ENCODE measurements around the gene OGDH.

OGDH gene

GRCh38 chr7:44681645-44682044 is 75.2 kb downstream of the OGDH start:
- H3K4me3 ChIP-seq (ENCODE audit: low read depth, low read length), result no peak overlapping the region
- no peak for DNase-seq (ENCODE audit: low read depth)
- TF ChIP-seq MAX (IDR thresholded peaks at IDR 0.05; ENCODE audit: low read depth, low read length), result no peak
- no peak for TF ChIP-seq POLR2A (IDR thresholded peaks at IDR 0.05; ENCODE audit: extremely low read depth, insufficient read length)
- TF ChIP-seq MYC (IDR thresholded peaks at IDR 0.05; ENCODE audit: low read depth, low read length), result no peak
- TF ChIP-seq CTCF (IDR thresholded peaks at IDR 0.05; ENCODE audit: low read depth, low read length), result no peak

- no peak overlapping the region for H3K4me3 ChIP-seq (ENCODE audit: low read depth, low read length)
- no peak for DNase-seq (ENCODE audit: low read depth)
- TF ChIP-seq MAX (IDR thresholded peaks at IDR 0.05; ENCODE audit: low read depth, low read length), result no peak
- TF ChIP-seq CTCF (IDR thresholded peaks at IDR 0.05; ENCODE audit: low read depth, low read length), result no peak
- TF ChIP-seq POLR2A (IDR thresholded peaks at IDR 0.05; ENCODE audit: extremely low read depth, insufficient read length), result no peak
- no peak for TF ChIP-seq MYC (IDR thresholded peaks at IDR 0.05; ENCODE audit: low read depth, low read length)
These were observed 79.3 kb downstream of the OGDH start for GRCh38 chr7:44685723-44686122.

- DNase-seq (ENCODE audit: low read depth), result no peak
- no peak for TF ChIP-seq MYC (IDR thresholded peaks at IDR 0.05; ENCODE audit: low read depth, low read length)
- no peak for TF ChIP-seq MAX (IDR thresholded peaks at IDR 0.05; ENCODE audit: low read depth, low read length)
- TF ChIP-seq CTCF (IDR thresholded peaks at IDR 0.05; ENCODE audit: low read depth, low read length), result no peak
- TF ChIP-seq POLR2A (IDR thresholded peaks at IDR 0.05; ENCODE audit: extremely low read depth, insufficient read length), result no peak
- no peak overlapping the region for H3K4me3 ChIP-seq (ENCODE audit: low read depth, low read length)
These were observed 83.0 kb downstream of the OGDH start for GRCh38 chr7:44689427-44689826.

- TF ChIP-seq MAX (IDR thresholded peaks at IDR 0.05; ENCODE audit: low read depth, low read length) (no peak), POLR2A (IDR thresholded peaks at IDR 0.05; ENCODE audit: extremely low read depth, insufficient read length) (no peak), MYC (IDR thresholded peaks at IDR 0.05; ENCODE audit: low read depth, low read length) (no peak), CTCF (IDR thresholded peaks at IDR 0.05; ENCODE audit: low read depth, low read length) (no peak)
- DNase-seq (ENCODE audit: low read depth), result no peak
- H3K4me3 ChIP-seq (ENCODE audit: low read depth, low read length), result no peak overlapping the region
These were observed 87.3 kb downstream of the OGDH start for GRCh38 chr7:44693641-44694313.

- no peak for TF ChIP-seq MYC (IDR thresholded peaks at IDR 0.05; ENCODE audit: low read depth, low read length)
- no peak for DNase-seq (ENCODE audit: low read depth)
- H3K4me3 ChIP-seq (ENCODE audit: low read depth, low read length), result no peak overlapping the region
These were observed 87.9 kb downstream of the OGDH start for GRCh38 chr7:44694326-44694725.

- no peak for DNase-seq (ENCODE audit: low read depth)
- no peak for TF ChIP-seq POLR2A (IDR thresholded peaks at IDR 0.05; ENCODE audit: extremely low read depth, insufficient read length)
- TF ChIP-seq CTCF (IDR thresholded peaks at IDR 0.05; ENCODE audit: low read depth, low read length), result no peak
- TF ChIP-seq MYC (IDR thresholded peaks at IDR 0.05; ENCODE audit: low read depth, low read length), result no peak
- TF ChIP-seq MAX (IDR thresholded peaks at IDR 0.05; ENCODE audit: low read depth, low read length), result no peak
- H3K4me3 ChIP-seq (ENCODE audit: low read depth, low read length), result no peak overlapping the region
These were observed 88.3 kb downstream of the OGDH start for GRCh38 chr7:44694766-44695165.
